Aorta (tissue), 5 donors: Measurements from ENCODE around the gene EGR1. TPM values are rescaled to one million over a fixed set of nuclear protein-coding genes. Genes with fewer than 3 reads are reported as not detected.
A peak's percentile ranks its signal among the peaks of the same experiment; 100 is the strongest.
"Not testable (repeated sequence)": the region's sequence is repeated elsewhere in the genome, so short reads cannot be mapped to it uniquely, and the experiment has no call there.

ENCODE experiments used
- ATAC-seq: fragments of 200-7000 bp; cut with Tn5 transposase; one replicate; pipeline ENCODE4 v1.9.1; 2022; ENCODE audit warnings: moderate library complexity; ENCODE audit not compliant: low FRiP score
- DNase-seq, 2 donors: peaks; one replicate each; pipeline ENCODE4 v3.0.0-alpha.2; 2020
- H3K27ac ChIP-seq, 2 donors: one replicate each; pipeline ENCODE4 v1.5.1; 2013; ENCODE audit warnings: low read length in 2 of 2, mild to moderate bottlenecking in 2 of 2, moderate library complexity in 2 of 2, control low read depth in 1 of 2, inconsistent platforms in 1 of 2, low read depth in 1 of 2
- H3K27me3 ChIP-seq, 2 donors: one replicate each; pipeline ENCODE4 v1.6.1; 2013; ENCODE audit warnings: control low read depth in 1 of 2, low read length in 1 of 2, mild to moderate bottlenecking in 1 of 2, moderate library complexity in 1 of 2; ENCODE audit not compliant: insufficient read depth in 2 of 2, control insufficient read depth in 1 of 2
- H3K36me3 ChIP-seq, 2 donors: one replicate each; pipeline ENCODE4 v1.6.1; 2013; ENCODE audit warnings: control low read depth in 1 of 2, low read length in 1 of 2, mild to moderate bottlenecking in 1 of 2; ENCODE audit not compliant: insufficient read depth in 2 of 2, control insufficient read depth in 1 of 2
- H3K4me1 ChIP-seq, 2 donors: one replicate each; pipeline ENCODE4 v1.6.1; 2013; ENCODE audit warnings: low read length in 2 of 2, control low read depth in 1 of 2, mild to moderate bottlenecking in 1 of 2, moderate library complexity in 1 of 2; ENCODE audit not compliant: insufficient read depth in 2 of 2, control insufficient read depth in 1 of 2
- H3K4me3 ChIP-seq, 2 donors: one replicate each; pipeline ENCODE4 v1.5.1; 2013; ENCODE audit warnings: low read length in 2 of 2, control low read depth in 1 of 2, mild to moderate bottlenecking in 1 of 2
- H3K9me3 ChIP-seq: one replicate; pipeline ENCODE4 v1.6.1; 2013; ENCODE audit warnings: mild to moderate bottlenecking, low read length; ENCODE audit not compliant: control insufficient read depth
- WGBS, 2 donors: extraction: QIAGEN DNeasy Blood & Tissue Kit; methylation state at CpG; one replicate each; pipeline ENCODE4 v1.1.7; 2013; 5-methylcytosine and 5-hydroxymethylcytosine counted together
- intact Hi-C, 2 donors: fragments of 100-400 bp; cut with DNase I; formaldehyde crosslinking; loops; one replicate each; pipeline versions ENCODE4 v1.14.2 to v1.15.0; 2022
- polyA plus RNA-seq, 2 donors: library from polyadenylated mRNA; stranded (reverse); fragments of 200-250 nt; gene quantifications; one replicate each; pipeline ENCODE4 v1.2.3, GENCODE V29; 2013
- total RNA-seq, 2 donors: library from RNA; stranded (reverse); fragmentation: NEBNext Ultra II Directional; extraction: Animal tissue kit (Norgen Biotek cat#: 25700); gene quantifications; one replicate each; pipeline ENCODE4 v1.2.1, GENCODE V29; 2021
- donor health status: healthy with polysubstance abuse.
- donor health status: Bipolar disorder and iron deficiency.
- donor health status: DM: no; HTN: no; CAD: no.
- donor health status: DM: no; HTN: no; CAD: no.
- donor health status: DM: yes; HTN: yes; CAD: no.

EGR1 gene
- total and polyA plus RNA-seq, 4 donors: 61.5 to 669 (median 229) TPM

GRCh38 chr5:138471052-138471361 is 5.7 kb downstream of the EGR1 start:
- Histone ChIP-seq H3K36me3 (no peaks in the 10 kb centered on the region), H3K27ac (no peak overlapping the region), H3K9me3 (no peaks in the 10 kb centered on the region), H3K4me1 (no peaks in the 10 kb centered on the region), H3K27me3 (no peaks in the 10 kb centered on the region), H3K4me3 (no peak overlapping the region)
- ATAC-seq (no peak), DNase-seq (no peak)
- WGBS, 2 donors: 92 to 95% methylated on average over 2 of the region's 2 CpGs
- intact Hi-C loops: no loop called here

- Histone ChIP-seq H3K27me3 (no peaks in the 10 kb centered on the region), H3K27ac (no peak overlapping the region), H3K4me1 (no peaks in the 10 kb centered on the region), H3K4me3 (no peak overlapping the region), H3K36me3 (no peaks in the 10 kb centered on the region), H3K9me3 (no peaks in the 10 kb centered on the region)
- intact Hi-C loops: no loop called here
- WGBS, 2 donors: 60 to 68% methylated on average over 6 of the region's 6 CpGs
- ATAC-seq (no peak), DNase-seq (no peak)
These were observed 7.1 kb downstream of the EGR1 start for GRCh38 chr5:138472353-138472752.

- H3K36me3 ChIP-seq, H3K27ac ChIP-seq, ATAC-seq, H3K27me3 ChIP-seq, H3K4me1 ChIP-seq, intact Hi-C loops, H3K4me3 ChIP-seq, DNase-seq, H3K9me3 ChIP-seq: not testable (repeated sequence)
- WGBS, 2 donors: 95% methylated on average over 5 of the region's 5 CpGs
These were observed 7.9 kb downstream of the EGR1 start for GRCh38 chr5:138473151-138473550.

- H3K4me1 ChIP-seq: no peaks in the 10 kb centered on the region
- H3K36me3 ChIP-seq: no peaks in the 10 kb centered on the region
- intact Hi-C loops: no loop called here
- WGBS, 2 donors: 92% methylated on average over 7 of the region's 7 CpGs
- DNase-seq (peak in 1 of 2 donors; percentile 8), ATAC-seq (no peak)
- no peak overlapping the region for H3K4me3 ChIP-seq
- no peaks in the 10 kb centered on the region for H3K27me3 ChIP-seq
- no peaks in the 10 kb centered on the region for H3K9me3 ChIP-seq
- H3K27ac ChIP-seq: no peak overlapping the region
These were observed 11.6 kb downstream of the EGR1 start for GRCh38 chr5:138476918-138477317.

GRCh38 chr5:138482638-138483037 is 17.4 kb downstream of the EGR1 start:
- no peak for ATAC-seq
- WGBS, 2 donors: 73 to 86% methylated on average over 4 of the region's 4 CpGs

GRCh38 chr5:138488481-138488945 is 23.2 kb downstream of the EGR1 start:
- H3K27me3 ChIP-seq: no peaks in the 10 kb centered on the region
- no peak for DNase-seq
- no peaks in the 10 kb centered on the region for H3K4me1 ChIP-seq
- H3K27ac ChIP-seq: no peak overlapping the region
- no peak overlapping the region for H3K4me3 ChIP-seq
- H3K36me3 ChIP-seq: no peaks in the 10 kb centered on the region
- 89% methylated on average over 5 of the region's 5 CpGs for WGBS, 2 donors
- intact Hi-C loops: no loop called here
- no peaks in the 10 kb centered on the region for H3K9me3 ChIP-seq
- no peak for ATAC-seq

More at GRCh38 chr5:138482638-138483037, 17.4 kb downstream of the EGR1 start:
- Histone ChIP-seq H3K36me3 (no peaks in the 10 kb centered on the region), H3K9me3 (no peaks in the 10 kb centered on the region), H3K4me3 (no peak overlapping the region), H3K4me1 (no peaks in the 10 kb centered on the region), H3K27ac (no peak overlapping the region), H3K27me3 (no peaks in the 10 kb centered on the region)
- intact Hi-C loops: no loop called here
- no peak for DNase-seq

GRCh38 chr5:138489683-138490061 is 24.4 kb downstream of the EGR1 start:
- intact Hi-C loops: no loop called here
- DNase-seq (peak in 1 of 2 donors; percentile 61), ATAC-seq (no peak)
- Histone ChIP-seq H3K4me3 (no peak overlapping the region), H3K9me3 (no peaks in the 10 kb centered on the region), H3K36me3 (no peaks in the 10 kb centered on the region), H3K27me3 (no peaks in the 10 kb centered on the region), H3K4me1 (no peaks in the 10 kb centered on the region), H3K27ac (no peak overlapping the region)
- WGBS, 2 donors: 4 to 6% methylated on average over 5 of the region's 5 CpGs

GRCh38 chr5:138490648-138491283 is 25.5 kb downstream of the EGR1 start:
- H3K36me3 ChIP-seq: no peaks in the 10 kb centered on the region
- intact Hi-C loops: no loop called here
- no peaks in the 10 kb centered on the region for H3K27me3 ChIP-seq
- ATAC-seq (no peak), DNase-seq (no peak)
- no peaks in the 10 kb centered on the region for H3K9me3 ChIP-seq
- H3K4me3 ChIP-seq: no peak overlapping the region
- WGBS, 2 donors: 83 to 87% methylated on average over 12 of the region's 12 CpGs
- H3K4me1 ChIP-seq: no peaks in the 10 kb centered on the region
- H3K27ac ChIP-seq: no peak overlapping the region

GRCh38 chr5:138491284-138491648 is 26.0 kb downstream of the EGR1 start:
- DNase-seq (no peak), ATAC-seq (no peak)
- Histone ChIP-seq H3K27ac (no peak overlapping the region), H3K27me3 (no peaks in the 10 kb centered on the region), H3K4me1 (no peaks in the 10 kb centered on the region), H3K36me3 (no peaks in the 10 kb centered on the region), H3K9me3 (no peaks in the 10 kb centered on the region), H3K4me3 (peak overlapping the region in 1 of 2 donors; percentile 54)
- WGBS, 2 donors: 32 to 35% methylated on average over 11 of the region's 11 CpGs
- intact Hi-C loops: no loop called here
